ENCODE results near the gene SIRPD.

The SIRPD gene

GRCh38 chr20:1561350-1561749, 3.8 kb upstream of the SIRPD start:
- H3K36me3 ChIP-seq = no peaks in the 10 kb centered on the region
- no peaks in the 10 kb centered on the region for H3K9me3 ChIP-seq (ENCODE audit: severe bottlenecking)
- TF ChIP-seq, protein P1, sequence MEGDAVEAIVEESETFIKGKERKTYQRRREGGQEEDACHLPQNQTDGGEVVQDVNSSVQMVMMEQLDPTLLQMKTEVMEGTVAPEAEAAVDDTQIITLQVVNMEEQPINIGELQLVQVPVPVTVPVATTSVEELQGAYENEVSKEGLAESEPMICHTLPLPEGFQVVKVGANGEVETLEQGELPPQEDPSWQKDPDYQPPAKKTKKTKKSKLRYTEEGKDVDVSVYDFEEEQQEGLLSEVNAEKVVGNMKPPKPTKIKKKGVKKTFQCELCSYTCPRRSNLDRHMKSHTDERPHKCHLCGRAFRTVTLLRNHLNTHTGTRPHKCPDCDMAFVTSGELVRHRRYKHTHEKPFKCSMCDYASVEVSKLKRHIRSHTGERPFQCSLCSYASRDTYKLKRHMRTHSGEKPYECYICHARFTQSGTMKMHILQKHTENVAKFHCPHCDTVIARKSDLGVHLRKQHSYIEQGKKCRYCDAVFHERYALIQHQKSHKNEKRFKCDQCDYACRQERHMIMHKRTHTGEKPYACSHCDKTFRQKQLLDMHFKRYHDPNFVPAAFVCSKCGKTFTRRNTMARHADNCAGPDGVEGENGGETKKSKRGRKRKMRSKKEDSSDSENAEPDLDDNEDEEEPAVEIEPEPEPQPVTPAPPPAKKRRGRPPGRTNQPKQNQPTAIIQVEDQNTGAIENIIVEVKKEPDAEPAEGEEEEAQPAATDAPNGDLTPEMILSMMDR (IDR thresholded peaks at IDR 0.05; ENCODE audit: low read depth, low read length) = no peak
- no peak for DNase-seq
- no peak overlapping the region for H3K4me3 ChIP-seq (ENCODE audit: low read depth, low read length)
- no peak overlapping the region for H3K27ac ChIP-seq
- peaks cover 77% of the 10 kb centered on the region for H3K27me3 ChIP-seq (ENCODE audit: insufficient read depth, low read depth, severe bottlenecking)

DNA sequence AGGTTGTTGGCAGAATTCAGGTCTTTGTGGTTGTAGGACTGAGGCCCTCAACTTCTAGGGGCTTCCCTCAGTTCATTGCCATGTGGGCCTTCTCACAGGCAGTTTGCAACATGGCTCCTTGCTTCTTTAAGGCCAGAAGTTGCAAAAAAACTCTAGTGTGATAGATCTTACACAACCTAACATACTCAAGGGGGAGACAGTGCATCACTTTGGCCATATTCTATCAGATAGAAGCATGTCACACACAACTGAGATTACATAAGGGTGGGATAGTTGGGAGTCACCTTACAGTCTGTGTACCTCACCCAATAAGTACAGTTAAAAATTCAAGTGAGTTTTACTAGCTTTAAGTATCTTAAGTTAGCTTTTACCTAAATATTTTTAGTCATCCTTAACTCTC, 1.6 kb downstream of the SIRPD start:
- no peak overlapping the region for H3K27ac ChIP-seq

DNA sequence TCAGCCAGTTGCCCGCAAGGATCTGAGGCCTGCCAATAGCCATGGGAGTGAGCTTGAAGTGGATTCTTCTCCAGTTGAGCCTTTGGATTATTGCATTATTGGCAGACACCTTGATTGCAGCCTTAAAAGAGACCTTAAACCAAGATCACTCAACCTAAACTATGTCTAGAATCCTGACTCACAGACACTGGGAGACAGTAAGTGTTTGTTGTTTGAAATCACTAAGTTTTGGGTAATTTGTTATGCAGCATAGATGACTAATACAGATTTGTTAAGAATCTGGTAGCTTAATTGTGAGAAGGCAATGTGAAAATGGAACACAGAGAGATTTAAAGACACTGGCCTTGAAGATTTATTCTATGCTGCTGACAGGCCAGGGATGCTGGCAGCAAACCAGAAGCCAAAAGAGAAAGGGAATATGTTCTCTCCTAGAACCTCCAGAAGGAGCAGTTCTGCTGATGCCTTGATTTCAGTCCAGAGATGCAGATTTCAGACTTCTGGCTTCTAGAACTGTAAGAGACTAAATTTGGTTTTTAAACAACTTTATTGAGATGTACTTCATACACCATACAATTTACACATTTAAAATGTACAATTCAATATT, 17.6 kb downstream of the SIRPD start:
- H3K9me3 ChIP-seq (ENCODE audit: severe bottlenecking) = peaks cover under 1% of the 10 kb centered on the region
- no peaks in the 10 kb centered on the region for H3K36me3 ChIP-seq
- DNase-seq = no peak
- peaks cover 48% of the 10 kb centered on the region for H3K27me3 ChIP-seq (ENCODE audit: insufficient read depth, low read depth, severe bottlenecking)
- no peak overlapping the region for H3K27ac ChIP-seq
- no peak overlapping the region for H3K4me3 ChIP-seq (ENCODE audit: low read depth, low read length)
- TF ChIP-seq, protein P1 (IDR thresholded peaks at IDR 0.05; ENCODE audit: low read depth, low read length) = no peak

More for the DNA sequence above, 1.6 kb downstream of the SIRPD start:
- Histone ChIP-seq H3K36me3 (no peaks in the 10 kb centered on the region), H3K9me3 (ENCODE audit: severe bottlenecking) (no peaks in the 10 kb centered on the region), H3K27me3 (ENCODE audit: insufficient read depth, low read depth, severe bottlenecking) (peaks cover 59% of the 10 kb centered on the region), H3K4me3 (ENCODE audit: low read depth, low read length) (no peak overlapping the region)
- TF ChIP-seq, protein P1 (IDR thresholded peaks at IDR 0.05; ENCODE audit: low read depth, low read length) = no peak
- no peak for DNase-seq

- Histone ChIP-seq H3K27me3 (ENCODE audit: insufficient read depth, low read depth, severe bottlenecking) (peaks cover 50% of the 10 kb centered on the region), H3K27ac (no peak overlapping the region), H3K4me3 (ENCODE audit: low read depth, low read length) (no peak overlapping the region), H3K36me3 (no peaks in the 10 kb centered on the region), H3K9me3 (ENCODE audit: severe bottlenecking) (peaks cover 2% of the 10 kb centered on the region)
- no peak for DNase-seq
- TF ChIP-seq, protein P1 (IDR thresholded peaks at IDR 0.05; ENCODE audit: low read depth, low read length) = no peak
These were observed 18.9 kb downstream of the SIRPD start for GRCh38 chr20:1538655-1539054.

- Histone ChIP-seq H3K27me3 (ENCODE audit: insufficient read depth, low read depth, severe bottlenecking) (peaks cover 47% of the 10 kb centered on the region), H3K27ac (no peak overlapping the region), H3K4me3 (ENCODE audit: low read depth, low read length) (no peak overlapping the region), H3K36me3 (no peaks in the 10 kb centered on the region), H3K9me3 (ENCODE audit: severe bottlenecking) (peaks cover 2% of the 10 kb centered on the region)
- no peak for DNase-seq
- TF ChIP-seq, protein P1 (IDR thresholded peaks at IDR 0.05; ENCODE audit: low read depth, low read length) = no peak
These were observed 19.8 kb downstream of the SIRPD start for GRCh38 chr20:1537731-1538058.

Data from WERI-Rb-1 (cell line).